D721Med (cell line): ENCODE measurements around the gene AIFM2.

Experiments used
- DNase-seq: peaks from one replicate; pipeline ENCODE4 v3.0.0; 2011; ENCODE audit warnings: low spot score; ENCODE audit not compliant: insufficient read length
- FAIRE-seq: peaks from 2 replicates; lab custom pipeline; 2011; peaks lifted over from hg19 to GRCh38; lab: Jason Lieb, UNC
- CTCF ChIP-seq: IDR thresholded peaks from 2 replicates; pipeline ENCODE4 v1.5.1; 2012; ENCODE audit warnings: mild to moderate bottlenecking, control low read depth; ENCODE audit not compliant: insufficient read depth; ENCODE audit errors: missing control alignments

AIFM2 gene

GRCh38 chr10:70122742-70123141 is 9.9 kb downstream of the AIFM2 start:
- FAIRE-seq: no peak
- DNase-seq: no peak
- no peak for TF ChIP-seq CTCF

- no peak for DNase-seq
- no peak for FAIRE-seq
- no peak for TF ChIP-seq CTCF
Measured at GRCh38 chr10:70121281-70121949, 11.2 kb downstream of the AIFM2 start.

- no peak for TF ChIP-seq CTCF
- FAIRE-seq: no peak
- no peak for DNase-seq
Measured at GRCh38 chr10:70120417-70120816, 12.2 kb downstream of the AIFM2 start.

GRCh38 chr10:70119623-70120022 is 13.0 kb downstream of the AIFM2 start:
- TF ChIP-seq CTCF: no peak
- no peak for DNase-seq
- FAIRE-seq: no peak

GRCh38 chr10:70119197-70119596 is 13.4 kb downstream of the AIFM2 start:
- FAIRE-seq (no peak), DNase-seq (no peak)
- TF ChIP-seq CTCF: no peak

- no peak for DNase-seq
- FAIRE-seq: no peak
- TF ChIP-seq CTCF: no peak
Measured at GRCh38 chr10:70118196-70118595, 14.4 kb downstream of the AIFM2 start.

GRCh38 chr10:70117646-70118045 is 15.0 kb downstream of the AIFM2 start:
- TF ChIP-seq CTCF: no peak
- no peak for FAIRE-seq
- DNase-seq: no peak
